Esophagus muscularis mucosa (tissue), 4 donors: ENCODE data around the gene GLT8D2. TPM values are rescaled to one million over a fixed set of nuclear protein-coding genes. Genes with fewer than 3 reads are reported as not detected.

Source experiments
- DNase-seq: peaks from one replicate; pipeline ENCODE4 v3.0.0-alpha.2; 2017; ENCODE audit errors: extremely low spot score
- H3K27ac ChIP-seq, 4 donors: fragments of 200-600 bp; sonication (generic); replicated peaks in 1 of 4; 1 replicate in 3 of 4; 2 replicates in 1 of 4; pipeline ENCODE4 v1.5.1; 2016 to 2019; ENCODE audit warnings: mild to moderate bottlenecking in 1 of 4
- H3K27me3 ChIP-seq, 4 donors: fragments of 200-600 bp; sonication (generic); one replicate each; pipeline versions ENCODE4 v1.5.1 to v1.6.0; 2016 to 2019
- H3K36me3 ChIP-seq, 4 donors: fragments of 200-600 bp; sonication (generic); one replicate each; pipeline ENCODE4 v1.5.1; 2016 to 2019
- H3K4me1 ChIP-seq, 4 donors: fragments of 200-600 bp; sonication (generic); one replicate each; pipeline ENCODE4 v1.5.1; 2016 to 2019
- H3K4me3 ChIP-seq, 4 donors: fragments of 200-600 bp; sonication (generic); 1 replicate in 2 of 4; 2 replicates in 2 of 4; pipeline ENCODE4 v1.5.1; 2016 to 2019; ENCODE audit warnings: mild to moderate bottlenecking in 4 of 4, moderate library complexity in 1 of 4
- H3K9me3 ChIP-seq, 4 donors: fragments of 200-600 bp; sonication (generic); 1 replicate in 3 of 4; 2 replicates in 1 of 4; pipeline ENCODE4 v1.5.1; 2016 to 2019
- CTCF ChIP-seq, 3 experiments: fragments of 200-600 bp in 2 of 3; fragments of 450-650 bp in 1 of 3; sonication (generic) in 2 of 3; IDR thresholded peaks; one replicate each; pipeline ENCODE4 v1.5.1; 2017 to 2019; ENCODE audit warnings: antibody characterized with exemption in 3 of 3, mild to moderate bottlenecking in 2 of 3, moderate library complexity in 1 of 3
- EP300 ChIP-seq: sonication (generic); formaldehyde crosslinking; IDR thresholded peaks from one replicate; pipeline ENCODE4 v1.6.1; 2017; ENCODE audit warnings: antibody characterized with exemption
- POLR2A ChIP-seq: fragments of 450-650 bp; IDR thresholded peaks from one replicate; pipeline ENCODE4 v1.6.1; 2017; ENCODE audit warnings: antibody characterized with exemption, moderate library complexity, mild to moderate bottlenecking, low read depth
- POLR2AphosphoS5 ChIP-seq, 2 donors: sonication (generic); formaldehyde crosslinking; IDR thresholded peaks; one replicate each; pipeline ENCODE4 v1.6.1; 2017; ENCODE audit warnings: antibody characterized with exemption in 2 of 2
- WGBS: methylation state at CpG from one replicate; pipeline ENCODE4 v1.1.5; 2018; 5-methylcytosine and 5-hydroxymethylcytosine counted together
- intact Hi-C: fragments of 100-400 bp; cut with DNase I; formaldehyde crosslinking; loops from one replicate; pipeline ENCODE4 v1.15.1; 2023
- total RNA-seq, 4 donors: library from RNA; depleted of rRNA; stranded (reverse); fragments of >200 nt; gene quantifications; one replicate each; pipeline versions ENCODE4 v1.1.0 to v1.2.1, GENCODE V29; 2016

Gene GLT8D2
- total RNA-seq, 4 donors from 2014 or later, result 7.1 to 13.6 (median 11.0) TPM

GRCh38 chr12:103964805-103965204 is 85.2 kb downstream of the GLT8D2 start:
- WGBS, result 21% methylated on average over 3 of the region's 3 CpGs
- TF ChIP-seq POLR2AphosphoS5 (IDR thresholded peaks at IDR 0.05), result no peak
- TF ChIP-seq EP300, result no peak
- TF ChIP-seq CTCF (IDR thresholded peaks at IDR 0.05), result no peak
- TF ChIP-seq POLR2A, result no peak

GRCh38 chr12:103962493-103962892 is 87.5 kb downstream of the GLT8D2 start:
- H3K4me3 ChIP-seq, result no peak overlapping the region
- TF ChIP-seq EP300, result no peak
- no peak for TF ChIP-seq POLR2AphosphoS5 (IDR thresholded peaks at IDR 0.05)
- TF ChIP-seq CTCF (IDR thresholded peaks at IDR 0.05), result no peak
- no peak for TF ChIP-seq POLR2A
- intact Hi-C loops, result no loop called here
- H3K4me1 ChIP-seq, result peaks cover 27 to 33% (median 29%) of the 10 kb centered on the region in 4 donors
- no peaks in the 10 kb centered on the region for H3K9me3 ChIP-seq
- WGBS, result 33% methylated on average over 1 of the region's 1 CpG
- H3K27me3 ChIP-seq, result no peaks in the 10 kb centered on the region
- no peaks in the 10 kb centered on the region for H3K36me3 ChIP-seq
- no peak overlapping the region for H3K27ac ChIP-seq
- DNase-seq, result no peak

More at GRCh38 chr12:103964805-103965204, 85.2 kb downstream of the GLT8D2 start:
- Histone ChIP-seq H3K9me3 (no peaks in the 10 kb centered on the region), H3K4me3 (peak overlapping the region; percentile 84 to 96 (median 92)), H3K27me3 (no peaks in the 10 kb centered on the region), H3K36me3 (no peaks in the 10 kb centered on the region), H3K4me1 (peaks cover 45 to 54% (median 50%) of the 10 kb centered on the region in 4 donors), H3K27ac (peak overlapping the region; percentile 95 to 98 (median 97))
- intact Hi-C loops, result loop anchor here (5.0 kb wide), 1 partner anchor 97 kb away; the partner anchor contains the start of gene HCFC2
- no peak for DNase-seq

GRCh38 chr12:103960616-103961227 is 89.3 kb downstream of the GLT8D2 start:
- Histone ChIP-seq H3K27ac (no peak overlapping the region), H3K27me3 (no peaks in the 10 kb centered on the region), H3K36me3 (no peaks in the 10 kb centered on the region), H3K9me3 (no peaks in the 10 kb centered on the region), H3K4me3 (no peak overlapping the region), H3K4me1 (peaks cover 23 to 30% (median 28%) of the 10 kb centered on the region in 4 donors)
- intact Hi-C loops, result no loop called here
- no peak for TF ChIP-seq POLR2AphosphoS5 (IDR thresholded peaks at IDR 0.05)
- DNase-seq, result no peak
- WGBS, result 70% methylated on average over 7 of the region's 7 CpGs

- H3K4me1 ChIP-seq, result peaks cover 18 to 31% (median 30%) of the 10 kb centered on the region in 4 donors
- intact Hi-C loops, result no loop called here
Measured at GRCh38 chr12:103958621-103959020, 91.4 kb downstream of the GLT8D2 start.

More at GRCh38 chr12:103958621-103959020, 91.4 kb downstream of the GLT8D2 start:
- peaks cover 0 to 11% (median 6%) of the 10 kb centered on the region in 4 donors for H3K36me3 ChIP-seq
- TF ChIP-seq POLR2A (no peak), EP300 (no peak), CTCF (IDR thresholded peaks at IDR 0.05) (no peak), POLR2AphosphoS5 (IDR thresholded peaks at IDR 0.05) (no peak)
- no peak for DNase-seq
- WGBS, result 80% methylated on average over 1 of the region's 1 CpG
- H3K27ac ChIP-seq, result peak overlapping the region in 2 of 4 donors; percentile 83 to 86
- H3K9me3 ChIP-seq, result no peaks in the 10 kb centered on the region
- H3K27me3 ChIP-seq, result no peaks in the 10 kb centered on the region
- H3K4me3 ChIP-seq, result no peak overlapping the region
